ENCODE measurements around the gene EFHC1. TPM values are rescaled to one million over a fixed set of nuclear protein-coding genes. Genes with fewer than 3 reads are reported as not detected.
A peak's percentile ranks its signal among the peaks of the same experiment; 100 is the strongest.

EFHC1 gene
- total RNA-seq, result 4.5 and 6.6 TPM in 2 replicates

GRCh38 chr6:52419809-52420667, at the start of gene EFHC1:
Gene EFHC1, plus strand, starts transcription at chr6:52420342. Its CDS starts 69 bp downstream, at chr6:52420411.
- peak within 1 kb of the TSS; percentile 90 for H3K4me3 ChIP-seq (ENCODE audit: low read depth, low read length)
- DNase-seq (ENCODE audit: low read depth) (peak; percentile 91), FAIRE-seq (no peak)
- TF ChIP-seq CTCF (IDR thresholded peaks at IDR 0.05; ENCODE audit: insufficient read depth, low read length, severe bottlenecking), result no peak
- H3K27me3 ChIP-seq (ENCODE audit: control insufficient read depth, insufficient read depth, low read length), result no peaks in the 10 kb centered on the region
- H3K36me3 ChIP-seq (ENCODE audit: control insufficient read depth, insufficient read depth, low read length), result no peaks in the 10 kb centered on the region

- no peaks in the 10 kb centered on the region for H3K27me3 ChIP-seq (ENCODE audit: control insufficient read depth, insufficient read depth, low read length)
- FAIRE-seq, result no peak
- no peak overlapping the region for H3K4me3 ChIP-seq (ENCODE audit: low read depth, low read length)
- DNase-seq (ENCODE audit: low read depth), result no peak
- no peaks in the 10 kb centered on the region for H3K36me3 ChIP-seq (ENCODE audit: control insufficient read depth, insufficient read depth, low read length)
- no peak for TF ChIP-seq CTCF (IDR thresholded peaks at IDR 0.05; ENCODE audit: insufficient read depth, low read length, severe bottlenecking)
Measured at GRCh38 chr6:52371656-52372191, 48.4 kb upstream of the EFHC1 start.

GRCh38 chr6:52373151-52373690, 46.9 kb upstream of the EFHC1 start:
- no peak for TF ChIP-seq CTCF (IDR thresholded peaks at IDR 0.05; ENCODE audit: insufficient read depth, low read length, severe bottlenecking)
- DNase-seq (ENCODE audit: low read depth) (no peak), FAIRE-seq (no peak)
- no peaks in the 10 kb centered on the region for H3K36me3 ChIP-seq (ENCODE audit: control insufficient read depth, insufficient read depth, low read length)
- H3K27me3 ChIP-seq (ENCODE audit: control insufficient read depth, insufficient read depth, low read length), result no peaks in the 10 kb centered on the region
- no peak overlapping the region for H3K4me3 ChIP-seq (ENCODE audit: low read depth, low read length)

- no peaks in the 10 kb centered on the region for H3K27me3 ChIP-seq (ENCODE audit: control insufficient read depth, insufficient read depth, low read length)
- no peaks in the 10 kb centered on the region for H3K36me3 ChIP-seq (ENCODE audit: control insufficient read depth, insufficient read depth, low read length)
- TF ChIP-seq CTCF (IDR thresholded peaks at IDR 0.05; ENCODE audit: insufficient read depth, low read length, severe bottlenecking), result no peak
- H3K4me3 ChIP-seq (ENCODE audit: low read depth, low read length), result no peak overlapping the region
- FAIRE-seq (no peak), DNase-seq (ENCODE audit: low read depth) (no peak)
Measured at GRCh38 chr6:52374247-52374646, 45.9 kb upstream of the EFHC1 start.

- FAIRE-seq, result no peak
Measured at GRCh38 chr6:52375780-52376556, 44.2 kb upstream of the EFHC1 start.

More at GRCh38 chr6:52375780-52376556, 44.2 kb upstream of the EFHC1 start:
- Histone ChIP-seq H3K36me3 (ENCODE audit: control insufficient read depth, insufficient read depth, low read length) (no peaks in the 10 kb centered on the region), H3K27me3 (ENCODE audit: control insufficient read depth, insufficient read depth, low read length) (no peaks in the 10 kb centered on the region), H3K4me3 (ENCODE audit: low read depth, low read length) (no peak overlapping the region)
- no peak for DNase-seq (ENCODE audit: low read depth)
- no peak for TF ChIP-seq CTCF (IDR thresholded peaks at IDR 0.05; ENCODE audit: insufficient read depth, low read length, severe bottlenecking)
